Measurements from ENCODE around the gene BIRC3. TPM values are rescaled to one million over a fixed set of nuclear protein-coding genes. Genes with fewer than 3 reads are reported as not detected.
"Not testable (repeated sequence)": the region's sequence is repeated elsewhere in the genome, so short reads cannot be mapped to it uniquely, and the experiment has no call there.

Gene BIRC3
- total RNA-seq, 1 experiment from 2014 or later: 4.7 TPM

DNA sequence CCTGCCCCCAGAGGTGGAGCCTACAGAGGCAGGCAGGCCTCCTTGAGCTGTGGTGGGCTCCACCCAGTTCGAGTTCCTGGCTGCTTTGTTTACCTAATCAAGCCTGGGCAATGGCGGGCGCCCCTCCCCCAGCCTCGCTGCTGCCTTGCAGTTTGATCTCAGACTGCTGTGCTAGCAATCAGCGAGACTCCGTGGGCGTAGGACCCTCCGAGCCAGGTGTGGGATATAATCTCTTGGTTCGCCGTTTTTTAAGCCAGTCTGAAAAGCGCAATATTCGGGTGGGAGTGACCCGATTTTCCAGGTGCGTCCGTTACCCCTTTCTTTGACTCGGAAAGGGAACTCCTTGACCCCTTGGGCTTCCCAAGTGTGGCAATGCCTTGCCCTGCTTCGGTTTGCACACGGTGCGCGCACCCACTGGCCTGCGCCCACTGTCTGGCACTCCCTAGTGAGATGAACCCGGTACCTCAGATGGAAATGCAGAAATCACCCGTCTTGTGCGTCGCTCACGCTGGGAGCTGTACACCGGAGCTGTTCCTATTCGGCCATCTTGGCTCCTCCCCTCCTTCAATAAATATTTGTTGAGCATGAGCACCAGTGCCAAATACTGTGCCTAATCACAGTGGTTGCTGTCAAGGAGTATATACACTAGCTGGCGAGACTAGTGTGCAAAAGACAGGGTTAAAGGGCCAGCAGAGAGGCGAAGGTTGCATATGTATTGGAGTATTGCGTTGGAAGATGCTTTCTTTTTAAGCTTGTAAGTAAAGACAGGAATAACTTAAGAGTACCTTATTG is 57.5 kb downstream of the BIRC3 start:
- ATAC-seq; H2AFZ ChIP-seq (ENCODE audit: low read depth, low read length, poor library complexity, severe bottlenecking); H3K4me3 ChIP-seq (replicated peaks in 1 of 2; ENCODE audit: low read depth in 1 of 2, low read length in 2 of 2); H3K27ac ChIP-seq (ENCODE audit: low read depth, low read length); H3K4me1 ChIP-seq (ENCODE audit: control insufficient read depth in 1 of 2, insufficient read depth in 2 of 2, low read length in 2 of 2); H3K4me2 ChIP-seq (ENCODE audit: low read length); DNase-seq (ENCODE audit: low read depth, low spot score); CTCF ChIA-PET; intact Hi-C loops (cut with micrococcal nuclease); H3K9ac ChIP-seq (ENCODE audit: low read length); H4K20me1 ChIP-seq (ENCODE audit: insufficient read depth); POLR2A ChIA-PET; RAD21 ChIA-PET (ENCODE audit: low non-redundant PET in 1 of 2, low total read pairs in 2 of 2, uncharacterized antibody in 2 of 2, unreplicated experiment in 2 of 2); H3K9me3 ChIP-seq (ENCODE audit: control insufficient read depth in 1 of 2, insufficient read depth in 1 of 2, low read depth in 1 of 2, low read length in 2 of 2); H3K9me2 ChIP-seq (ENCODE audit: insufficient read depth); H3K27me3 ChIP-seq (ENCODE audit: insufficient read depth, low read length); BruUV-seq (replicated peaks): not testable (repeated sequence)
- Histone ChIP-seq H3K79me2 (ENCODE audit: insufficient read depth, low read length) (peaks cover 18% of the 10 kb centered on the region), H3K36me3 (ENCODE audit: control insufficient read depth in 1 of 2, insufficient read depth in 2 of 2, low read length in 2 of 2) (peaks cover 17% of the 10 kb centered on the region in 2 experiments)

DNA sequence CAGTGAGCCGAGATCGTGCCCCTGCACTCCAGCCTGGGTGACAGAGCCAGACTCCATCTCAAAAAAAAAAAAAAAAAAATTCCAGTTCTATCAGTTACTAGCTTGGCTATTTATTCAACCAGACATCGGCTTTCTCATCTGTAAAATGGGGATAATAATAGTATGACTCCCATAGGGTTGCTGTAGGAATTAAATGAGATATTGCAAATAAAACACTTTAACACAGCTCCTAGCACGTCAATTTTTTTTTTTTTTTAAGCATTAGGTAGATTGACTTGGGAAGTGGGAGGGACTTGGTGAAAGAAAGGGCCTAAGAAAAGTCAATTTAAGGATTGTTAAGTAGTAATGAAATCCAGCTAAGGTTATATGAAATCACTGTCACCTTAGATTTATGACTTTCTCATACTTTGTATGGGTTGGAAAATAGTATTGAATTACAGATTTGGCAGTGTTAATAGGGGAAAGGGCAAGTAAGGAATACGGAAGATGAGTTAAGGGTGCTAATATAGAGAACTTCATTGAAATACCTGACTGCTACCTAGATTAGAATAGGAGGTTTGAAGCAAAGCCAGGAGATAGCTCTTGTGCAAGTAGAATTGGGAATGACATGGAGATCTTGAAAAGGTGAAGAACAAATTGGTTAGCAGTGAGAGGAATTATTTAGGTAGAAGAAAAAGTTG is 58.6 kb downstream of the BIRC3 start:
- no peak overlapping the region for H3K4me2 ChIP-seq (ENCODE audit: low read length)
- H3K79me2 ChIP-seq (ENCODE audit: insufficient read depth, low read length): peaks cover 18% of the 10 kb centered on the region
- H3K9me2 ChIP-seq (ENCODE audit: insufficient read depth): no peaks in the 10 kb centered on the region
- no peaks in the 10 kb centered on the region for H3K4me1 ChIP-seq (ENCODE audit: control insufficient read depth in 1 of 2, insufficient read depth in 2 of 2, low read length in 2 of 2)
- DNase-seq (ENCODE audit: low read depth, low spot score) (no peak), ATAC-seq (no peak)
- H3K27me3 ChIP-seq (ENCODE audit: insufficient read depth, low read length): no peaks in the 10 kb centered on the region
- ChIA-PET CTCF (no interaction called here), POLR2A (no interaction called here), RAD21 (ENCODE audit: low non-redundant PET in 1 of 2, low total read pairs in 2 of 2, uncharacterized antibody in 2 of 2, unreplicated experiment in 2 of 2) (no interaction called here)
- BruUV-seq (replicated peaks): no TSS peak
- peaks cover 17 to 22% of the 10 kb centered on the region in 2 experiments for H3K36me3 ChIP-seq (ENCODE audit: control insufficient read depth in 1 of 2, insufficient read depth in 2 of 2, low read length in 2 of 2)
- H4K20me1 ChIP-seq (ENCODE audit: insufficient read depth): no peaks in the 10 kb centered on the region
- no peak overlapping the region for H3K4me3 ChIP-seq (replicated peaks in 1 of 2; ENCODE audit: low read depth in 1 of 2, low read length in 2 of 2)
- intact Hi-C loops (cut with micrococcal nuclease): no loop called here
- TF ChIP-seq ZFX (IDR thresholded peaks at IDR 0.05) (no peak), POLR2A (IDR thresholded peaks at IDR 0.05; ENCODE audit: borderline replicate concordance, extremely low read depth, insufficient read depth, insufficient read length) (no peak), RAD21 (IDR thresholded peaks at IDR 0.05; ENCODE audit: low read depth) (no peak), EGR1 (IDR thresholded peaks at IDR 0.05; ENCODE audit: low read depth) (no peak)
- H3K9me3 ChIP-seq (ENCODE audit: control insufficient read depth in 1 of 2, insufficient read depth in 1 of 2, low read depth in 1 of 2, low read length in 2 of 2): no peaks in the 10 kb centered on the region
- H2AFZ ChIP-seq (ENCODE audit: low read depth, low read length, poor library complexity, severe bottlenecking): no peak overlapping the region
- H3K27ac ChIP-seq (ENCODE audit: low read depth, low read length): no peak overlapping the region
- H3K9ac ChIP-seq (ENCODE audit: low read length): no peak overlapping the region
